AML-193 (cell line): Measurements from ENCODE around the gene CFC1.
"Not testable (repeated sequence)": the region's sequence is repeated elsewhere in the genome, so short reads cannot be mapped to it uniquely, and the experiment has no call there.

ENCODE experiments used
- DNase-seq, 2 experiments: peaks; one replicate each; lab custom pipeline; 2025; lab: John Stamatoyannopoulos, UW

The CFC1 gene

DNA sequence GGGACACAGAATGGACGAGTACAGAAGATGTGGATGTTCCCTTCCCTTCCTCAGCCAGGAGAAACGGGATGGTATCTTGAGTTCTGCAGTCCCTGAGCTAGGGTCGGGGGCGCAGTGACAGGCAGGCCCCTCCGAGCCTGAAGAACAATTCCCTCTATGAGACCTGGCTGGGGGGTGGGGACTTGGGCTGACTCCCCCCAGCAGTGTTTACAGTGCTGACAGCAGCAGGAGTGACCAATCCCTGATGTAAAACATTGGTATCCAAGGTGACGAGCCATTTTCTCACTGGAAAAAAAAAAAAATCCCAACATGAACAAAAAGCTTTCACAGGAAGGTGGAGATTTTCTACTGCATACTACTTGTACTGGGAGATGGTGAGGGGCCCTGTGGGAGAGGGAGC lies at the start of gene CFC1:
Gene CFC1, minus strand, starts transcription at position 183 of the 400 bp plus-strand sequence. CDS start 288 bp downstream, outside the sequence.
- not testable (repeated sequence) for DNase-seq

DNA sequence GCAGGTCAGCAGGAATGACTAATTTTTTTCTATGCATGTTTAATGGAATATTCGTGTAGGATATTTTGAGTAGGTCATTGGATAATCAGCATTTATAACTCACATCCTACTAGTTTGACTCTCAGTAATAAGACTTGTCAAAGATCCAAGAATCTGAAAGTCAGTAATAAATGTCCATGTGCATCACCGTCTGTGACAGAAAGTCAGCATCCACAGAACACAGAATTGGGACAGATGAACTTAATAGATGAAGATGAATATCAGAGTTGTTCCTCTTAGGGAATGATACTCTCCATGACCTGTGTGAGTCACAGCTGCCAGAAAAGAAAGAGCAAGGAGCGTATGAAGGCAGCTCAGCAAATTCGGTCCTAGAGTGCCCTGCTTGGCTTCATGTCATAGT lies 42.3 kb upstream of the CFC1 start:
- DNase-seq, result not testable (repeated sequence)

DNA sequence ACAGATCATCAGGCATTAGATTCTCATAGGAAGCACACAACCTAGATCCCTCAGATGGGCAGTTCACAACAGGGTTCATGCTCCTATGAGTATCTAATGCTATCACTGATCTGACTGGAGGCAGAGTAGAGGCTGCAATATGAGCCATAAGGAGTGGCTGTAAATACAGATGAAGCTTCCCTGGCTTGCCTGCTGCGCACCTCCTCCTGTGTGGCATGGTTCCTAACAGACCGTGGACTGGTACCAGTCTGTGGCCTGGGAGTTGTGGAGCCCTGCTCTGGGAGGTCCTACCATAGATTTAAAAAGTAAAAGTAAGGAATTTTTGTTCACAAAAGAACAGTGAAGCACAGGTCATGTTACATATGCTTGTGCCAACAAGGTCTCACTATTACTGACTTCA lies 39.6 kb upstream of the CFC1 start:
- DNase-seq, result not testable (repeated sequence)

DNA sequence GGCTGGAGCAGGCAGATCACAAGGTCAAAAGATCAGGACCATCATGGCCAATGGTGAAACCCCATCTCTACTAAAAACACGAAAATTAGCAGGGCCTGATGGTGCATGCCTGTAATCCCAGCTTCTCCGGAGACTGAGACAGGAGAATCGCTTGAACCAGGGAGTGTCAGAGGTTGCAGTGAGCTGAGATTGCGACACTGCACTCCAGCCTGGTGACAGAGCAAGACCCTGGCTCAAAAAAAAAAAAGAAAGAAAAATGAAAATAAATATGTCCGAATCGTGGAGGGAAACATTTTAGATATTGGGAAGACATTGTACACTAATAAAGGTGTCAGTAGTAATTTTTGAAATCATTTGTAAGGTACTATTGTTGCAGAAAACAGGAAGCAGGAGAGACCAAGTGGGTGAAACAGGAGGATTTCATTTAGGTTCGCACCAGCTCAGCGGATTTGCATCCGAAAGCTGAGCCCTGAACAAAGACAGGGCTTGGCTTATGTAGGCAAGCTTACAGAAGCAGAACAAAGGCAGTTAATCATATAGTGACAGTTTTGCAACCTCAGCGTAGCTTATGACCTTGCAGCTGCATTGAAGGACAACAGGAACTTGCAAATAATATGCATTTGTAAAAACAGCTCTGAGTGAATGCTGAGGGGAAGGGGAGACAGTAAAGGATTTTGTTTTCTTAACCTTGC lies 29.6 kb upstream of the CFC1 start:
- not testable (repeated sequence) for DNase-seq

DNA sequence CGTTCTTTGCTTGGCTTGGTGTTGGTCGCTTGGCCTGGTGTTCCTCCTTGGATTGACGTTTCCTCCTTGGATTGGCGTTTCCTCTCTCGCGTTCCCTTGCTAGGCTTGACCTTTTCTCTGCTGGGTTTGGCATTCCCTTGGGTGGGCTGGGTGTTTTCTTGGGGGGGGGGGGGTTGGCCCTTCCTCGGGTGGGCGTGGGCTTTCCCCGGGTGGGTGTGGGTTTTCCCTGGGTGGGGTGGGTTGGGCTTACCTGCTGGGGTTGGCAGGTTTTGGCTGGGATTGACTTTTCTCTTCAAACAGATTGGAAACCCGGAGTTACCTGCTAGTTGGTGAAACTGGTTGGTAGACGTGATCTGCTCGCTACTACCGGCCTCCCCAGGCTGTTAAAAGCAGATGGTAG lies 11.8 kb upstream of the CFC1 start, which contains the start of gene POTEJ:
Gene POTEJ, plus strand, starts transcription at position 301 of the 400 bp plus-strand sequence. Its CDS starts 93 bp downstream, at position 394.
- not testable (repeated sequence) for DNase-seq

DNA sequence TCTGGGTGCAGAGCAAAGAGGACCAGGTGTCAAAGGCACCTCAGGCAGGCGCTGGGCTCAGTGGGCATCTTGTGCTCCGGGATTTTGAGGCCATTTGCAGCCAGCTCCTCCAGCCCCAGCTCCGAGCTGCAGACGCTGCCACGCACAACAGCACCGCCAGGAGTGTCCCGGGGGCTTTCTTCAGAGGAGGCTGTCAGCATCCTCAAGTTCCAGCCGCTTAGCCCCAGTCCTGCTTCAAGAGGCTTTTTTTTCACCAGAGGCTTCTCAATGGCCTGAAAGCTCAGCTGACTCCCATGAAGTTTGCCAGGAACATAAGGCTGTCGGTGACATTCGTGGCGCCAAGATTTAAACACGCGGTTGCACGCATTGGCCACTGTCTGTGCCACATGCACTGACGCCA lies 11.1 kb upstream of the CFC1 start:
- DNase-seq, result not testable (repeated sequence)

DNA sequence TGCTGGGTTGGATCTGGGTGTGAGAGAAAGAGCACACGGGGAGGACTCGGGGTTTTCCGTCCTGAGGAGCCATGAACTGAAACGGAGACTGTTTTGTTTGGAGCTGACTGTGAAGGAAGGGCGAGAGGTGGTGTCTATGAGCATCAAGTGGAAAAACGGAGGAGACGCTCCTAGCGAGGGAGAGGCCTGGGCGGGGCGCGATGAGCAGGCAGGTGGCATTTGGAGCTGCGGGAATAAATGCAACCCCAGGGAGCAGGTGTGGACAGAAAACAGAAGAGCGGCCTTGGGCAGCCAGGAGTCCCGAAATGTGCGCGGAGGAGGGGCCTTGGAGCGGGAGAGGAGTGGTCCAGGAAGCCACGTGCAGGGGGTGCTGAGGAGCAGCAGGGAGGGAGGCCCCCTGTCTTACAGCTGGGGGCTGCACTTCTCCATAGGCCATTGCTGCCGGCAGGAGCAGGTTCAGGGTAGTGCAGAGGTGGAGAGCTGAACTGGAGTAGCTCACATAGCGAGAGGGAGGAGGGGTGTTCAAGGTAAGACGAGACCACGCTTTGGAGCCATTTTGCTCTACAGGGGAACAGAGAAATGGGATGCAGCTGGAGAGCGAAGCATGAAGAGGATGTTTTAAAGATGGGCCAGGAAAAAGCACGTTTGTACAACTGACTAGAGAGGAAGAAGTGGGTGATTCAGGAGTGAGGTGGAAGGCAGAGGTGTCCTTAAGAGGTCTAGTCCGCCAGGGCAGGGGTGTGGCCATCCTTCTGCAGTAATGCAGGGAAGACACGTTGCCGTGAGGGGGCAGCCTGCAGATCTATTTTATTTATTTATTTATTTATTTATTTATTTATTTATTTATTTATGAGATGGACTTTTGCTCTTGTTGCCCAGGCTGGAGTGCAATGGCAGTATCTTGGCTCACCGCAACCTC lies 9.9 kb upstream of the CFC1 start:
- not testable (repeated sequence) for DNase-seq

DNA sequence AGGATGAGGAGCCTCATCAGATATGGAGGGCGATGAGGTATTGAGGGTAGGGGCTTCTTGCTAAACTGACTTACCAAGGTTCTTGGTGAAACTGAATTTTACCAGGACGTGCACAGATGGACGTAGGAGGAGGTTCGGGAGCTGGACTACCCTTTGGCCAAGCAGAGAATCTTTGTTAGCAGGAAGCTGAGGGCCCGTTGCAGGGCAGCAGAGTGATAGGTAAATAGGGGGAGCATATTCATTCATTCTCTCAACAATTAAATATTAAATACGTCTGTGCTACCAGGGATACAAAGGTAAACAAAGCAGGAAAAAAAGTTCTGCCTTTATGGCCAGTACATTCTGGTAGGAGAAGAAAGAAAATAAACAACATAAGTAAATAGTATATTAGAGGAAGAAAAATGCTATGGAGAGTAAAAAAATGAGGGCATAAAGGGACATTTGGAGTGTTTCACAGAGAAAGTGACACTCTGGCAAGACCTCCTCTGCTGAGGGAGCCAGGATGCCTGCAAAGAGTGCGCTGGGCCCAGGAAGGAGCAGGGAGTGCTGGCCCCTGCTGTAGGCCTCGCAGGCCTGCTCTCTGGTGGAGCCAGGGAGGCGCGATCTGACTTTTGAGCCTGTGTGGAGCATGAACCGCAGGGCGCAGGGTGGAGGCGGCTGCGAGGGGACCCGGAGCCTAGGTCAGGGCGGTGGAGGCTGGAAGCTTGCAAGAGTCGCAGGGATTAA lies 9.1 kb upstream of the CFC1 start:
- not testable (repeated sequence) for DNase-seq

DNA sequence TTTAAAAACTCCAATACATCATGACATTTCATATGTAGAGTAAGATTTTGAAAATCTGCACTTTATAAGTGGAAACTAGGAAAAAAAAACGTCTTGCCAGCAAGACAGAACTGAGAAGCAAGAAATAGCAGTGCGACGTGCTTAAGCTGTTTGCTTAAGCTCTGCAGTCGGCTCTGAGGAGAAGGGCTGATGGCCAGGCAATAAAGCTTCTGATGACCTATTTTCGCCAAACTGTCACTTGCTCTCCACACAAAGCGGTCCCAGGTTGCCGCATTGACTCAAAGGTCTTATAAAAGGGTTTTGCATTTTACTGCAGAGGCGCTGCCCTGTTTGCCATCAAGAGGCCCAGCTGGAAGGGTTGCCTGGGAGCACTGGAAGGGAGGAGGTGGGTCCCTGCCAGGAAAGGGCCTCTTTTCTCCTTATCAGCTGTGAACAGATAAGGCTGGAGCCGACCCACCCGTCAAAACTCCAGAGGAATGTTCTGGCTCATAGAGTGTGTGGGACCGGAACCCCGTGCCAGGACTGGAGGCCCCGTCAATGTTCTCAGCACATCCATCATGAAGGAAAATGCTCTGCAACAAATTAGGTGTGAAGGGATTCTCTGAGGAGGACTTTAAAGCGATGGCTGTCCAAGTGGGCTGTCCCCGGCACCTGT lies 2.4 kb upstream of the CFC1 start:
- not testable (repeated sequence) for DNase-seq

DNA sequence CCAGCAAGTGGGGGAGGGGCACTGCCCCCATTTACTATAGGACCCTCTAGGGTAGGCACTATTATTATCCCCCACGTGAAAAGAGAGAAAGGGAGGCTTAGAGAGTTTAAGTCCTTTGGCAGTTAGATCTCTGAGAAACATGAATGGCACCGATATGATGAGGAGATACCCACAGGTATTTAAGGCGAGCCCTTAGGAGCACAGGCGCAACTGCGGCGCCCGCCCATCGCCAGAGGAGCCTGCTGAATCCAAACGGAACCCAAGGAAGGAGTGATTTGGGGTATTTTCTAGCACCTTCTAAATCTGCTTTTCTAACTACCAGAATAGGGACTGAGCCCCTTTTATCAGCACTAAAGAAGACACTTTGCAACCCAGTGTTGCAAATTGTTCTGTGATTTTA lies 551 bp upstream of the CFC1 start:
- not testable (repeated sequence) for DNase-seq

DNA sequence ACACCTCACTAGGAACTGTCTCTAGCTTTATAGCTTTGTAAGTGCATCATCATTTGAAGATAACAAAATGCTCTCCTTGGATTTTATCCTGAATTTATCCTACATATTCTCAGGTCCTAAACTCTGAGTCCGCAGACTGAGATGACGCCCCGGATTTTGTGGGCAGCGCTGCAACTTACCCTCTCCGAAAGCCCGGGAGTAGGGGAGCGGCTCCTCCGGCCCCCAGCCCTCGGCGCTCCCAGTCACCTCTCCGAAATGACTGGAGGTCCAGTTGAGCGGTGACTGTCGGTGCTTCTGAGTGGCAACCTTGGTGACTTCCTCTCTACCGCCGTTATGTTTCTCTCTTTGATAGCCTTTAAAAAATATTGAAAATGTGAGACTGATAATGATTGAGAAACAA lies 912 bp downstream of the CFC1 start:
- DNase-seq, result not testable (repeated sequence)

DNA sequence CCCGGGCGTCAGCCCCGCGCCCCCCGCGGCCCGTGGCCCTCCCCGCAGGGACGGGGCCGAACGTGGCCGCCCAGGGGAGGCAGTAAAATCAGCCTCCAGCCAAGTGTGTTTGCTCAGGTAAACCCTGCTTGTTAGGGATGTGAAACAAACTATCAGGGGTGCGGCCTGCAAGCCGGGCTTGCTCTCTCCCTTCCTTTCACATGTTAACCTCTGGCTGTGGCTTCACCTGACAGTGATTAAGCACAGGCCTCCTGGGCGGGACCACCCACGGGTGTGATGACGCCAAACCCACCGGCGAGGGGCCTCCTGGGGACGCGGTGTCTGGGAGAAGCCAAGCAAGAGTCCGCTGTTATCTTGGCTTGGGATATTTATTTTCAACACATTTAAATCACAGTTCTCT lies 1.4 kb downstream of the CFC1 start:
- DNase-seq, result not testable (repeated sequence)

DNA sequence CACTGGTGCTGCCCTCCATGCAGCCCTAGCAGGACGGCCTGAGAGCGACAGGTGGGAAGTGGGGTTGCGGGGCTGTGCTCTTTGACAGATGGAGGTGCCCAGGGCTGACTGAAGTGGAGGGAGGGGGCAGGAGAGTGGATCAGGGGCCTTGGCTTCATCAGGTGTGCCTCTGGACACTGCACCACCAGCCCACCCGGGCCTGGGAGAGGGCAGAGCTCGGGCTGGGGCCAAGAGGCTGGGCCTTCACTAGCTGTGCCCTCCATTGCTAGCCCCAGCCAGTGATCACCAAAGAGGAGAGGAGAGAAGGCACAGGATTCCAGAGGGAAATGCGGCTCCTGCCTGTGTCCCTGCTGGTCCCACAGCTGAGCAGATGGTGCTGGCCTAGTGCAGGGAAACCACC lies 2.6 kb downstream of the CFC1 start:
- DNase-seq, result not testable (repeated sequence)

DNA sequence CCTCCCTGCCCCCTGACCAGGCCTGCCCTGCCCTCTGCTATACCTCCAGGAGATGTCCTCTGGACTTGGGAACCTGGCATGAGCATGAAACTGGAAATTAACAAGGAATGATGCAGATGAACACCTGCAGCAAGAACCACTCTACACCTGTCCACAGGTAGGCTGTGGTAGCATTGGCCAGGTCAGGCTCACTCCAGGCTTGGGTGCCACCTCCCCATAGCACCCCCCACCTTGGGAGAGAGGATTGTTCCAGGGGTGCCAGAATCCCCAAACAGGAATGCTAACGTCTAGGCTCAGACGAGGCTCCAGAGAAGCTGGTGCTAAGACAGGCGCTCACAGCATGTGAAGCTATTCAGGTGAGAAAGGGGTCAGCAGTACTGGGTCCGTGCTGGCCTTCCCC lies 5.4 kb downstream of the CFC1 start:
- DNase-seq, result not testable (repeated sequence)

DNA sequence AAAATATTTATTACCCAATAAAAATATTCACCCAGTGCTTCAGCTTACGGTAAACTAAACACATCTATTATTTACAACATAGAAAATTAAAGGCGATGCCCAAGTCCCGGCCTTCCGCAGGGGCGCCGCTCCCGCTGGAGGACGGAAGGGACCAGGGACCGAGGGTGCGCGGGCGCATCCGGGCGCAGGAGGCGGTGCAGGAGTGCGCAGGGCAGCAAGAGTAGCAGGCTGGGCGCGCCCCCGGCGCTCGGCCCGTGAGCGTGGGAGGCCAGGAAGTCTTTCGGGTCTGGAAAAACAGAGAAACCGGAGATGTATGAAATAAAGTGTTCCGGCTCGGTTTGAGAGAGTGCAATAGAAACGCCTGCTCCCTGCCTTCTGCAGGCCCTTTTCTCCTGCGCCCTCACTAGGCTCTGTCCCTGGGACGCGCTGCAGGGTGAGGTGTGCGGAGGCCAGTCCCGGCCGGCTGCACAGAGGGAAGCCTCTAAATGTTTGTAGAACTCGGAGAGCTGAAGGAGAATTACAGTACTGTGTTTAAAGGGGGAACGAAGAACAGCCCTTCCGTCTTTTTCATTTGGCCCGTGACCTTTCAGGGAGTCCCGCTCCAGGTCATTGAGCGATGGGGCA lies 6.5 kb downstream of the CFC1 start:
- not testable (repeated sequence) for DNase-seq

DNA sequence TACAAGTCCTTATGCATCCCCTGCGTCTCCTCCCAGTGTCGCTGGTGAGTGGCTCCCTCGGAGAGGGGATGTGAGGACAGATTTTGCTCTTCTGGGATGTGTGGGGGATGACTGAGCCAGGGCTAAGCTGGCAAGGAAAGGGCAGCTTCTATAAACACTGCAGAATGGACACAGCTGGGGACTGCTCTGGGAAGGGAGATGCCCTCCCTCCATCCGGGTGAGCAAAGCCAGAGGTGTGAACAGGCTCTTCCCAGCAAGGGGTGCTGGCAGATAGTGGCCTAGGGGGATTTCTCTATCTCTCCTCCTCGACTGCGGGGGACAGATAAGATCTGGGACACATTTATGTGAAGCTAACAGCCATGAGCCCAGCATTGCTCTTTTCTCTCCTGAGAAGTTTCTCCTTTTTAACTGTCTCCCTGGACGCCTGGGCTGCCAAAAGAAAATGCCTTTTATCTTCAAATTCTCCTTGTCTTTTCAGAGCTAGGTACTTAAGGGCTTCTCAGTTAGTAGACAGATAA lies 8.5 kb downstream of the CFC1 start:
- DNase-seq, result not testable (repeated sequence)

DNA sequence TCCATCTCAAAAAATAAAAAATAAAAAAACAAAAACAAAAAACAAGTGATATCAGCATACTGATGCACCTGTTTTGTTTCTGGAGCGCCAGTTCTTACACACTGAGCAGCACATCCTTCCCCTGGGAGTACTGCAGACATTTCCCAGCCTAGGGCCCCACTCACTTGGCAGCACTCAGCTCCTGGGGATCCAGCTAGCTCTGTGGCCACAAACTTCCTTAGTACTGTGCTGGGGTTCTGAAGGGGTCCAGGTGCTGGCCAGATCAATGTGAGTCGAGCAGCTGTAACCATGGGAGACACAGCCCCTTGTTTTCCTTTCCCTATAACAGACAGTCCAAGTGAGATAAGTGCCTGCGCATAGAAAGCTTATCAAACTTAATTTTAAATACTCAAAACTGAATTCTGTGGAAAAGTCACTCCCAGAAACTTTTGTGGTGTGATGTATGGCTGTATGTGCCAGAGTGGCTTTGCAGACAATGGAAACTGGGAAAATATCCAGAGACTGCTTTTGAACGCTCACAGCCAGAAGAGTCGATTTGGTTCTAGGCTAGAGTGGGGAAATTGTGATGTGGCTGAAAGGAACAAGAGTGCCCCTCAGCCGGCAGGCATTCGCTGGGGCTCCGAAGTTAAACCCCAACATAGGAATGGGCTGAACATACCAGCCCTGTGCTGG lies 9.1 kb downstream of the CFC1 start:
- not testable (repeated sequence) for DNase-seq

DNA sequence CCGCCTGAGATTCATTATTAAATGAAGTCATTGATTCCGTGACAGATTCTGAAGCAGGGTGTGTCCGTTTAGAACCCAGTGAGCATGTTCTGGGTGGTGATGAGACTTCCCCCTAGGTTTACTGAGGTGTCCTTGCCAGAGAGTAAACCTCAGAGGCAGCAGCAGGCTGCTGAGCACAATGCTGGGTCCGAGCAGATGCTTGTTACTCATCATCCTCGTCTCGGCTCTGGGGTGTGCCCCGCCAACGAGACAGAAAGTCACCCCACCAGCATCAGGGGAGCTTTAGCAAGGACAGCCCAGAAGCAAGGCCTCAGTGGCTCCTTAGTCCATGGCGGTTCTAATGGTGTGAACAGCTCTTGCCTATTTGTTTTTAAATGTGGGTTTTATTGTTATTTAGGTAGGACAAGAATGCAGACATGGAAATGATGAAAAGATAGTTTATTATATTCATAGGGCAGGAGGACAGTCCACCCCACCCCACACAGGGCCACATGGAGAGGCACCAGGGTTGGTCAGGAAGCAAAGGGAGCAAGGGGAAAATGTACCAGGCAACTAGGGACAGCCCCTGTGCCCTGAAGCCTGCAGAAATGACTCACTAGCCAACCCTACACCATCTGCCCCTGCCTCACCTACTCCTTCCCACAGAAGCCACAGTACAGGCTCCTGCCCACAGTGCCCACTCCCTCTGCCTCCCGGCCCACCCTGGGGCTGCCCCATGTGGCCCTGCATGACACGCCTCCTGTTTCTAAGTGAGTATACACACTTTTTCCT lies 10.5 kb downstream of the CFC1 start:
- DNase-seq, result not testable (repeated sequence)

DNA sequence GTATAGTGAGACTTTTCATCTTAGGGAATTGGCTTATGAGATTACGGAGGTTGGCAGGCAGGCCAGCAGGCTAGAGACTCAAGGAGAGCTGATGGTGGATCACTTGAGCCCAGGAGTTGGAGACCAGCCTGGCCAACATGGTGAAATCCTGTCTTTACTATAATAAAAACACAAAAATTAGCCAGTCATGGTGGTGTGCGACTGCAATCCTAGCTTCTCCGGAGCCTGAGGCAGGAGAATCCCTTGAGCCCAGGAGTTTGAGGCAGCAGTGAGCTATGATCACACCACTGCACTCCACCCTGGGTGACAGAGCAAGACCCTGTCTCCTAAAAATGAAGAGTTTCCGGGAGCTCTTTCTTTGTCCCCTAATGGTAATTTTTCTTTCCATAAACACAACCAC lies 14.6 kb downstream of the CFC1 start:
- DNase-seq, result not testable (repeated sequence)

DNA sequence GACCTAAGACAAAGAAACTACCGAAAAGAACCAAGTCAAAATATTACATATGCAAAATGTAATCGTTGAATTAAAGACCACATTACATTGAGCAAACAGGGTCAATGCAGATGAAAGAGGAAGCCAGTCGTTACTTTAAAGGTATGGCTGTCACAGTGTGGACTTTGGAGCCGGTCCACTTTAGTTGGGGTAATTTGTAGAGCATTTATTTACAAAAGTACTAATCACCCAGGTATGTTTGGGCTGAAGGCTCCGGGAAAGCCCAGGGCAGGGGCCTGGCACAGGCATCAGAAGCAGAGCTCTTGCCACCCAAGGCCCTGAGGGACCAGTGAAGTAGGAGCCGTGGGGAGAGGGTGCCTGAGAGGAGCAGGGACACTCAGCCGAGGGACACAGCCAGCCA lies 15.8 kb downstream of the CFC1 start:
- not testable (repeated sequence) for DNase-seq
